Frontal cortex (tissue), 4 donors: Measurements from ENCODE around the gene FOXF2. TPM values are rescaled to one million over a fixed set of nuclear protein-coding genes. Genes with fewer than 3 reads are reported as not detected.

Experiments
- DNase-seq, 2 donors: peaks; one replicate each; pipeline ENCODE4 v3.0.0; 2012; ENCODE audit warnings: low spot score in 2 of 2
- FAIRE-seq: peaks from 2 replicates; lab custom pipeline; 2012; peaks lifted over from hg19 to GRCh38; lab: Jason Lieb, UNC
- small RNA-seq: library from RNA; depleted of rRNA; stranded (forward); fragments of <200 nt; gene quantifications from one replicate; pipeline ENCODE3, GENCODE V24; 2014
- total RNA-seq: library from RNA; depleted of rRNA; stranded (reverse); fragments of >200 nt; gene quantifications from one replicate; pipeline ENCODE4 v1.2.3, GENCODE V29; 2014
- donor health status: control.
- donor health status: control.
- donor health status: control.

The FOXF2 gene
- total RNA-seq, 1 donor from 2014 or later = 1.2 TPM

DNA sequence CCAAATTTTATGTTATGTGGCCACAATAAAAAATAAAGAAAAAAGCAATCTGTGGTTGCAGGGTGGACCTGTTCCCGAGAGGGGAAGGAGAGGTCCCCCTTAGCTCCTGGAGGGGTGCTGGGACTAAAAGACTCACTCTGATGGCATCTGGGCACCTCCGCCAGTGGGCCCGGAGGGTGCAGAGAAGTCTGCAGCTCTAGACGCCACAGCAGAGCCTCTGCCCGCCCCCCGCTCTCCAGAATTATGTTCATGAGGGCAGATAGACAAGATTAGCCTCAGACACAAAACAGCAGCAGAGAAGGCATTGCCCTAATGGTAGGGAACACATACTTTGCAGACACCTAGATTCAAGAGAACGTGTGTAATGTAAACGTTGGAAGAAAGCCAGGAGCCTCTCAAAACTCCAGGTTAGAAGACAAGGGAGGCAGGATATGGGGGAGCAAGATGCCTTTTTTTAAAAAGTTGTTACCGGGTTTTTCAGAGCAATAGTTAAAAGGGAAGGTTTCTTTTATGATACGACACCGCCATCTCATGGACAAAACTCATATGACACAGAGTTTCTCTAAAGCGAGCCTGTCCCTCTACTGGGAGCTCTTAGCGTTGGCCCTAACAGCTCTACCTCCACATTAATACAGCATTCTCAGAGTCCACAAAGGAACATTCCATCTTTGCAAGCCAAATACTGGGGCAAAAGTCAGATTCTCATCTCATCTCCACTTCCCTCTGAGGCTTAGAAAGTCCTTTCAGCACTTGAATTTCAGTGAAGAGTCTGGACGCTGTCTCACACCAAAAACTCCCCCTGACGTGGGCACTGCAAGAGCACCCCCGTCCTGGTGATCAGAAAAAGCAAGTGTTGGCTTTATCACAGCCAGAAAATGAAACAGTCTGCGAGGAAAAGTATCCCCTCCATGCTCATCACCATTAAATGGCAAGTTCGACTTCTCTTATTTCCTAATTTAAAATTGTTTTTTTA lies 47.2 kb downstream of the FOXF2 start:
- peak; percentile 55 to 82 for DNase-seq
- FAIRE-seq = peak; percentile 51

DNA sequence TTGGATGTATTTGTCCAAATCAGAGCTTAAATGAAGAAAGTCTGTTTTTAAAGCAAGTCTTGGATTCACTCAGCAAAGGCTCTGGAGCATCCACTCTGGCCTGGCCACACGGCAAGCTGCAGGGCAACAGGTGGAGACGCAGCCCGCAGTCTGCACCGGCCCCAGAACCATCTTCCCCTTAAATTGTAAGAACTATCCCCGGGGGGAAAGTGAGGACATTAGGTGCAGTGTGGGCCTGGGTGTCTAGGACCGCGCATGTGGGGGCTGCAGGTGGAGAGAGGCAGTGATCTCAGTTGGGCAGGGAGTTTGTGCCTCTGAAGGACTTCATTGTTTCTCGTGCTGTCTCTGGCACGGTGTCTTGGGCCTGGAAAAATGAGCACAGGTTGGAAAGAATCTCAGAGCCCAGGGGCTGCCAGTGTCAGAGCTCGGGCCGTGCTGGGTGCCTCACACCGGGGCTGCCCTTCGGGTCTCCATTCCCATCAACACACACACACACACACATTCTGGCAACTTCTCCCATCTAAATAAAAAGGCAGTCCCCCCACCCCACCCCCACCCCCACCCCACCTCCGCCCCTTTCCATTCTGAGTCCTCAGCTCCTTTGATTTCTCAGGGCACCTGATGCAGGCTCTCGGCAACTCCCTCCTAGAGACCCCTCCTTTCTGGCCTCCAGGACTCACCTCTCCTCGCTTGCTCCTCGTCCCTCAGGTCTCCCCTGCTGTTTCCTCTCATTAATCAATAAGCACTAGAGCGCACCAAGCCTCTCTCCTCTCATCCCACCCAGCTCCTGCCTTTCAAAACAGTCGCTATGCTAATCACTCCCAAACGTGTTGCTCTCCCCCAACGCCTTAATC lies 48.4 kb downstream of the FOXF2 start:
- FAIRE-seq = no peak

DNA sequence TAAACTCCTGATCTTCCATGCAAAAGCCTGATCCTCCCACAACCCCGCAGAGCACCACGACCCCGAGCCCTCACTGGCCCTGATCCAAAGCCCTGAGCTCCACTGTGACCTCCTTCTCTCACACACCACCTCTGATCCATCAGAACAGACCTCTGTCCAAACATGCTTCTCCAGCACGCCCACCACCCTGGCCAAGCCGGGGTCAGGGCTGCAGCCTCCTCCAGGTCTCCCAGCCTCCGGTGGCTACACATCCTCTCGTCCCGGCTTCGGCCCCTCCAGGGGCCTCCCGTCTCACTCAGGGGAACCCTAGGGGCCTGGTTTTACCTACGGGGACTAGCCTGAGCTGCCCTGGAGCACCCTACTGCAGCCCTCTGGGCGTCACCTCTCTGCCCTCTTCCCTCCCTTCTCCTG lies 49.1 kb downstream of the FOXF2 start:
- FAIRE-seq (no peak), DNase-seq (no peak)

More for the DNA sequence above, 48.4 kb downstream of the FOXF2 start:
- no peak for DNase-seq

DNA sequence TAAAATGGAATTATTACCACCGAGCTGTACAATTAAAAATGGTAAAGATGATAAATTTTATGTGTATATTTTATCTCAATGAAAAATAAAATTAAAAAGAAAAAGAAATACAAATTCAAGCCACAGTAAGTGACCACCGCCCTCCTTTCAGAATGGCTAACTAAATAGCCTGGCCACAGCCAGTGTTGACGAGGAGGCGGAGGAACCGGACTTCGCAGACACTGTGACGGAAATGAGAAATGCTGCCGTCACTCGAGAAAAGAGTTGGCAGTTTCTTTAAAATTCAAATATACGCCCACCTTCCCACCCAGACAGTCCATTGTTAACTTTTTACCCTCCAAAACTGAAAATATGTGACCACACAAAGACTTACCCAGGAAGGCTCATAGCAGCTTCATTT lies 50.0 kb downstream of the FOXF2 start:
- FAIRE-seq = no peak
- DNase-seq = no peak

DNA sequence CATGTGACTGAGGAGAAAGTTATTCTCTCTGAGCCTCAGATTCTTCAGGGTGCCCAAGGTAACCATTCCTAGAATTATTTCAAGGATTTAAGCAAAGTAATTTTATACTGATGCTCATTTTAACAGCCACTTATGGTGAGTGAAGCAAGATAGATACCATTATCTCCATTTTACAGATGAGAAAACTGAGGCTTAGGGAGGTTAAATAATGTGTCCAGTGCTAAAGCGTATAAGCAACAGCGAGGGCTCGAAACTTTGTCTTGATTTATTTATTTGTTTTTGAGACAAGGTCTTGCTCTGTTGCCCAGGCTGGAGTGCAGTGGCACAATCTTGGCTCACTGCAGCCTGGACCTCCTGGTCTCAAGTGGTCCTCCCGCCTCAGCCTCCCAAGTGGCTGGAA lies 53.6 kb downstream of the FOXF2 start:
- no peak for DNase-seq
- FAIRE-seq = no peak

Small RNA genes lying within 50 kb of the gene (small RNA-seq; reads per million reads assigned to genes)
- not detected for gene MIR6720

Other genes starting within 250 kb of the FOXF2 start
- 1.2 TPM for gene FOXQ1, start 77.5 kb upstream of the FOXF2 start, total RNA-seq
- gene FOXC1, start 220.3 kb downstream of the FOXF2 start, total RNA-seq = 4.1 TPM